Hematopoietic multipotent progenitor cell treated with erythropoietin and hydrocortisone succinate and interleukin-3 and kit ligand, for 6 days (in vitro differentiated cells): Measurements from ENCODE around the gene CAMK2D.

ENCODE experiments used
- DNase-seq: peaks from one replicate; pipeline ENCODE4 v3.0.0-alpha.2; 2015

Gene CAMK2D

GRCh38 chr4:113556382-113557134 lies 205.0 kb downstream of the CAMK2D start:
- DNase-seq, result no peak

GRCh38 chr4:113555868-113556267 lies 205.7 kb downstream of the CAMK2D start:
- no peak for DNase-seq

- DNase-seq, result no peak
Measured at GRCh38 chr4:113553082-113553481, 208.5 kb downstream of the CAMK2D start.

GRCh38 chr4:113550510-113550909 lies 211.0 kb downstream of the CAMK2D start:
- DNase-seq, result no peak

GRCh38 chr4:113548303-113548702 lies 213.2 kb downstream of the CAMK2D start:
- no peak for DNase-seq

GRCh38 chr4:113547487-113548042 lies 214.0 kb downstream of the CAMK2D start:
- peak; percentile 93 for DNase-seq

GRCh38 chr4:113541933-113542332 lies 219.6 kb downstream of the CAMK2D start:
- DNase-seq, result no peak

GRCh38 chr4:113540859-113541258 lies 220.7 kb downstream of the CAMK2D start:
- DNase-seq, result no peak

- no peak for DNase-seq
Measured at GRCh38 chr4:113539408-113539807, 222.1 kb downstream of the CAMK2D start.

GRCh38 chr4:113537628-113538027 lies 223.9 kb downstream of the CAMK2D start:
- DNase-seq, result no peak

- no peak for DNase-seq
Measured at GRCh38 chr4:113537203-113537602, 224.3 kb downstream of the CAMK2D start.

- no peak for DNase-seq
Measured at GRCh38 chr4:113534711-113535110, 226.8 kb downstream of the CAMK2D start.

GRCh38 chr4:113531572-113531971 lies 230.0 kb downstream of the CAMK2D start:
- no peak for DNase-seq

GRCh38 chr4:113528395-113528794 lies 233.1 kb downstream of the CAMK2D start:
- no peak for DNase-seq

- DNase-seq, result no peak
Measured at GRCh38 chr4:113525521-113525920, 236.0 kb downstream of the CAMK2D start.

- DNase-seq, result no peak
Measured at GRCh38 chr4:113524505-113525186, 236.9 kb downstream of the CAMK2D start.

GRCh38 chr4:113524096-113524495 lies 237.4 kb downstream of the CAMK2D start:
- DNase-seq, result no peak

GRCh38 chr4:113522433-113522832 lies 239.1 kb downstream of the CAMK2D start:
- no peak for DNase-seq

GRCh38 chr4:113513382-113513781 lies 248.2 kb downstream of the CAMK2D start:
- DNase-seq, result no peak

- DNase-seq, result no peak
Measured at GRCh38 chr4:113512880-113513279, 248.7 kb downstream of the CAMK2D start.

GRCh38 chr4:113511944-113512343 lies 249.6 kb downstream of the CAMK2D start:
- DNase-seq, result no peak

- DNase-seq, result no peak
Measured at GRCh38 chr4:113509851-113510250, 251.7 kb downstream of the CAMK2D start.

- DNase-seq, result no peak
Measured at GRCh38 chr4:113505044-113505443, 256.5 kb downstream of the CAMK2D start.

- no peak for DNase-seq
Measured at GRCh38 chr4:113504422-113504821, 257.1 kb downstream of the CAMK2D start.
